LNCaP clone FGC (cell line): Measurements from ENCODE around the gene SMAD9.
"Not testable (repeated sequence)": the region's sequence is repeated elsewhere in the genome, so short reads cannot be mapped to it uniquely, and the experiment has no call there.

Source experiments
- DNase-seq: peaks from one replicate; pipeline ENCODE4 v3.0.0-alpha.2; 2011; ENCODE audit warnings: low read depth
- H3K4me3 ChIP-seq: 2 replicates; pipeline ENCODE4 v1.5.1; 2011; ENCODE audit warnings: mild to moderate bottlenecking, low read depth, low read length, control low read depth
- CTCF ChIP-seq: IDR thresholded peaks from 2 replicates; pipeline ENCODE4 v1.5.1; 2012; ENCODE audit warnings: mild to moderate bottlenecking; ENCODE audit not compliant: control insufficient read depth, insufficient read depth; ENCODE audit errors: extremely low read depth

Gene SMAD9

GRCh38 chr13:36897054-36897616 lies 22.9 kb downstream of the SMAD9 start:
- DNase-seq = no peak
- H3K4me3 ChIP-seq = no peak overlapping the region
- TF ChIP-seq CTCF = no peak

- no peak for TF ChIP-seq CTCF
- H3K4me3 ChIP-seq = no peak overlapping the region
- DNase-seq = no peak
Measured at GRCh38 chr13:36891752-36892151, 28.3 kb downstream of the SMAD9 start.

GRCh38 chr13:36888645-36889044 lies 31.4 kb downstream of the SMAD9 start:
- no peak for DNase-seq
- TF ChIP-seq CTCF = no peak
- no peak overlapping the region for H3K4me3 ChIP-seq

- no peak overlapping the region for H3K4me3 ChIP-seq
- DNase-seq = no peak
- TF ChIP-seq CTCF = no peak
Measured at GRCh38 chr13:36887758-36888521, 32.1 kb downstream of the SMAD9 start.

- no peak for DNase-seq
- TF ChIP-seq CTCF = no peak
- no peak overlapping the region for H3K4me3 ChIP-seq
Measured at GRCh38 chr13:36885901-36886300, 34.1 kb downstream of the SMAD9 start.

GRCh38 chr13:36884235-36884634 lies 35.8 kb downstream of the SMAD9 start:
- H3K4me3 ChIP-seq = no peak overlapping the region
- no peak for DNase-seq
- TF ChIP-seq CTCF = no peak

GRCh38 chr13:36883824-36884223 lies 36.2 kb downstream of the SMAD9 start:
- no peak for TF ChIP-seq CTCF
- no peak overlapping the region for H3K4me3 ChIP-seq
- DNase-seq = no peak

GRCh38 chr13:36883392-36883791 lies 36.6 kb downstream of the SMAD9 start:
- not testable (repeated sequence) for DNase-seq

More at GRCh38 chr13:36883392-36883791, 36.6 kb downstream of the SMAD9 start:
- H3K4me3 ChIP-seq = not testable (repeated sequence)
